ENCODE results near the gene CASR. TPM values are rescaled to one million over a fixed set of nuclear protein-coding genes. Genes with fewer than 3 reads are reported as not detected.
"Not testable (repeated sequence)": the region's sequence is repeated elsewhere in the genome, so short reads cannot be mapped to it uniquely, and the experiment has no call there.

CASR gene
- total RNA-seq, 3 donors from 2014 or later, result not detected

DNA sequence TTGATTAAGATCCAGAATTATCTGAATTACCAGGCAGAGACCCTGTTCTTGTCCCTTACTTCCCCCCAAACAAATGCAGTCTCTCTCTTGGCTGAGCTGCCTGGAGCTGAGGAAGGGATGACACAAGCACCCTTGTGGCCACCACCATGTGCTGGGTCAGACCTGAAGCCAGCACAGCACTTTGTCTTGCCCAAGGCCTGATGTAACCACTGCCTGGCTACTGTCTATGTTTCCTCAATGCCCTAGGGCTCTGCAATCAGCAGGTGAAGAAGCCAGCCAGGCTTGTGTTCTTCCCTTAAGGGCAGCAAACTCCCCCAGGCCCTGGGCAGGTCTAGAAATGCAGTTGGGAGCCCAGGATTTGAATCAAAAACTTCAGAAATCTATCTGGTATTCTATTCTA is 15.8 kb upstream of the CASR start:
- TF ChIP-seq POLR2A (IDR thresholded peaks at IDR 0.05), result no peak
- TF ChIP-seq, protein P1, sequence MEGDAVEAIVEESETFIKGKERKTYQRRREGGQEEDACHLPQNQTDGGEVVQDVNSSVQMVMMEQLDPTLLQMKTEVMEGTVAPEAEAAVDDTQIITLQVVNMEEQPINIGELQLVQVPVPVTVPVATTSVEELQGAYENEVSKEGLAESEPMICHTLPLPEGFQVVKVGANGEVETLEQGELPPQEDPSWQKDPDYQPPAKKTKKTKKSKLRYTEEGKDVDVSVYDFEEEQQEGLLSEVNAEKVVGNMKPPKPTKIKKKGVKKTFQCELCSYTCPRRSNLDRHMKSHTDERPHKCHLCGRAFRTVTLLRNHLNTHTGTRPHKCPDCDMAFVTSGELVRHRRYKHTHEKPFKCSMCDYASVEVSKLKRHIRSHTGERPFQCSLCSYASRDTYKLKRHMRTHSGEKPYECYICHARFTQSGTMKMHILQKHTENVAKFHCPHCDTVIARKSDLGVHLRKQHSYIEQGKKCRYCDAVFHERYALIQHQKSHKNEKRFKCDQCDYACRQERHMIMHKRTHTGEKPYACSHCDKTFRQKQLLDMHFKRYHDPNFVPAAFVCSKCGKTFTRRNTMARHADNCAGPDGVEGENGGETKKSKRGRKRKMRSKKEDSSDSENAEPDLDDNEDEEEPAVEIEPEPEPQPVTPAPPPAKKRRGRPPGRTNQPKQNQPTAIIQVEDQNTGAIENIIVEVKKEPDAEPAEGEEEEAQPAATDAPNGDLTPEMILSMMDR (IDR thresholded peaks at IDR 0.05), result no peak
- TF ChIP-seq POLR2AphosphoS5 (IDR thresholded peaks at IDR 0.05), result no peak
- Histone ChIP-seq H3K27ac (no peak overlapping the region), H3K36me3 (no peaks in the 10 kb centered on the region), H3K4me1 (no peaks in the 10 kb centered on the region), H3K27me3 (no peaks in the 10 kb centered on the region), H3K9me3 (no peaks in the 10 kb centered on the region), H3K4me3 (no peak overlapping the region)
- DNase-seq (ENCODE audit: low spot score in 2 of 2), result no peak
- intact Hi-C loops (cut with DNase I; ENCODE audit: low total_unique reads), result no loop called here

- DNase-seq (ENCODE audit: low spot score in 2 of 2), result no peak
- H3K9me3 ChIP-seq, result no peaks in the 10 kb centered on the region
- TF ChIP-seq, protein P1 (IDR thresholded peaks at IDR 0.05), result no peak
- TF ChIP-seq POLR2A (IDR thresholded peaks at IDR 0.05) (no peak), POLR2AphosphoS5 (IDR thresholded peaks at IDR 0.05) (no peak)
- H3K4me1 ChIP-seq, result no peaks in the 10 kb centered on the region
- no peaks in the 10 kb centered on the region for H3K36me3 ChIP-seq
- intact Hi-C loops (cut with DNase I; ENCODE audit: low total_unique reads), result no loop called here
- H3K27me3 ChIP-seq, result no peaks in the 10 kb centered on the region
- H3K4me3 ChIP-seq, result no peak overlapping the region
- no peak overlapping the region for H3K27ac ChIP-seq
These were observed 15.4 kb upstream of the CASR start for GRCh38 chr3:122168044-122168443.

GRCh38 chr3:122169911-122170310 is 13.6 kb upstream of the CASR start:
- Histone ChIP-seq H3K9me3 (no peaks in the 10 kb centered on the region), H3K4me1 (no peaks in the 10 kb centered on the region), H3K36me3 (no peaks in the 10 kb centered on the region), H3K27me3 (no peaks in the 10 kb centered on the region), H3K4me3 (no peak overlapping the region), H3K27ac (no peak overlapping the region)
- intact Hi-C loops (cut with DNase I; ENCODE audit: low total_unique reads), result no loop called here
- no peak for DNase-seq (ENCODE audit: low spot score in 2 of 2)
- TF ChIP-seq POLR2A (IDR thresholded peaks at IDR 0.05) (no peak), POLR2AphosphoS5 (IDR thresholded peaks at IDR 0.05) (no peak)
- TF ChIP-seq, protein P1 (IDR thresholded peaks at IDR 0.05), result no peak

- H3K4me1 ChIP-seq; H3K4me3 ChIP-seq; H3K36me3 ChIP-seq; H3K27ac ChIP-seq; DNase-seq (ENCODE audit: low spot score in 2 of 2); H3K27me3 ChIP-seq; intact Hi-C loops (cut with DNase I; ENCODE audit: low total_unique reads); H3K9me3 ChIP-seq: not testable (repeated sequence)
These were observed 12.1 kb upstream of the CASR start for GRCh38 chr3:122171361-122171760.

DNA sequence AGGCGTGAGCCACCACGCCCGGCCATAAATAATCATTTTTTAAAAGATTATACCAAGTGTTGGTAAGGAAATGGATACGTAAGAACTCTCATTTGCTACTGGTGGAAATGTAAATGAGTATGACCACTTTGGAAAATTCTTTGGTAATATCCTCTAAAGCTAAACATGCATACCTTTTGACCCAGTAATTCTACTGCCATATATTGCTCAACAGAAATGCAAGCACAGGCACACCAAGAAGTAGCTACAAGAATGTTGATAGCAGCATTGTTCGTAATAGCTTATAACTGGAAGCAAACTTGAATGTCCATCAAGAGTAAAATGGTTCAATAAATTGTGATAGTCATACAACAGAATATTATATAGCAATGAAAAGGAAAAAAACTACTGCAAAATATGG is 4.8 kb upstream of the CASR start:
- H3K9me3 ChIP-seq, result no peaks in the 10 kb centered on the region
- H3K36me3 ChIP-seq, result no peaks in the 10 kb centered on the region
- no peak overlapping the region for H3K27ac ChIP-seq
- no peaks in the 10 kb centered on the region for H3K4me1 ChIP-seq
- DNase-seq (ENCODE audit: low spot score in 2 of 2), result no peak
- intact Hi-C loops (cut with DNase I; ENCODE audit: low total_unique reads), result no loop called here
- H3K4me3 ChIP-seq, result no peak overlapping the region
- TF ChIP-seq, protein P1 (IDR thresholded peaks at IDR 0.05), result no peak
- TF ChIP-seq POLR2AphosphoS5 (IDR thresholded peaks at IDR 0.05) (no peak), POLR2A (IDR thresholded peaks at IDR 0.05) (no peak)
- H3K27me3 ChIP-seq, result peaks cover 0 to 4% of the 10 kb centered on the region in 2 donors

All from breast epithelium (tissue), 4 donors.